GM21526 (cell line): Measurements from ENCODE around the gene TMEM151B.

Experiments
- ATAC-seq: cut with Tn5 transposase; IDR thresholded peaks from one replicate; pipeline ENCODE4 v1.9.1; 2021; ENCODE audit warnings: moderate library complexity; ENCODE audit not compliant: unreplicated experiment, low FRiP score

Gene TMEM151B

GRCh38 chr6:44232676-44233566 lies 37.3 kb upstream of the TMEM151B start:
- ATAC-seq = no peak

- ATAC-seq = no peak
These were observed 36.6 kb upstream of the TMEM151B start for GRCh38 chr6:44233567-44234100.

GRCh38 chr6:44234101-44235025 lies 35.9 kb upstream of the TMEM151B start:
- ATAC-seq = no peak

DNA sequence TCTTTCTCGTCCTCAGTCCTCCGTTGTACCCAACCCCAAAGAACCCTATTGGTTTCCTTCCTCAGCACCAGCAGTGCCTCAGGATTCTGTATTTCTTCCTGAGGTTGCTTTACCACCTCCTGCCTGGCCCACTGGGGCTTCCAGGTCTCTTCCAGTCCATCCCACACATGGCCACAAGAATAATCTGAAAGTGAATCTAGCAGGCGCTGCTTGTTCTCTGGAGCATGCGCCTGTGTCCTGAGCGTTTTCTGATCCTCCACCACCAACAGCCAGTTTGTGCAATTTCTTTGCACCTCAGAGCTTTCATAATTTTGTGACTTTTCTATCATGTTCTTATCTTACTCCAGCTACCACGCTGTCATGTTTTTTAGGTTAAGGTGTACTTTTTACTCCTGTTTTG lies 35.0 kb upstream of the TMEM151B start:
- ATAC-seq = no peak

GRCh38 chr6:44235891-44236516 lies 34.2 kb upstream of the TMEM151B start:
- no peak for ATAC-seq

DNA sequence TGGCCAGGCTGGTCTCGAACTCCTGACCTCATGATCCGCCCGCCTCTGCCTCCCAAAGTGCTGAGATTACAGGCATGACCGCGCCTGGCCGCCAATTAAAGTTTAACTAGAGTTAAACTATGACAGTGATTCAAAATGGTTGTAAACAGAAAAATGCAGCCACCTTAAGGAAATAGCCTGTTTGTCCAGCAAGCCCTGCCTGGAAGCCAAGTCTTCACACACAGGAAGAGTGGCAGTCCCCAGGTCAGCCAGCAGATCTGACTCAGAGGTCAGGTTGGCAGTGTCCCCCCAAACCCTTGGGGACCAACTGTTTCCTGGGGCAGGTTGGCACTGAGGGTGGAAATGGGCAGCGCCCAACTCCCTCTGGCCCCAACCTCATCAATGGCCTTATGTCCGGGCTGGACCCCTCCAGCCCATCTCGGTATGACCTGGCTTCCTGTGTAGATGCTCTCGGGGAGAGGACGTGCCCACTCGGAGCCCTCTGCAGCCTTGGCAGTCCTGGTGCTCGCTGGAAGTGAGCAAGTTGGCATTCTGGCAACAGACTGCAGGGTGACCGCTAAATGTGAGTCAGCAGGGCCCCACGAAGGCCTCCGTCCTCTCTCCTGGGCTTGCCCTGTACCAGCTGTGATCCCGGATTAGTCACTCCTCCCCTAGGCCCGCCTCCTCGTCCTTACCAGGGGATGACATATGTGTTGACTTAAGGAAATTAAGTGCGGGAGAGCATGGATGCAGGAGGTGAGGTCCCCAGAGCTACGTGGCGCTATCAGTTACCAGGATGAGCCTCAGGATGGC lies 33.0 kb upstream of the TMEM151B start:
- peak; percentile 36 for ATAC-seq

GRCh38 chr6:44237813-44238433 lies 32.3 kb upstream of the TMEM151B start:
- peak; percentile 84 for ATAC-seq

GRCh38 chr6:44238687-44239350 lies 31.4 kb upstream of the TMEM151B start:
- no peak for ATAC-seq

GRCh38 chr6:44243345-44243744 lies 26.9 kb upstream of the TMEM151B start:
- ATAC-seq = no peak

DNA sequence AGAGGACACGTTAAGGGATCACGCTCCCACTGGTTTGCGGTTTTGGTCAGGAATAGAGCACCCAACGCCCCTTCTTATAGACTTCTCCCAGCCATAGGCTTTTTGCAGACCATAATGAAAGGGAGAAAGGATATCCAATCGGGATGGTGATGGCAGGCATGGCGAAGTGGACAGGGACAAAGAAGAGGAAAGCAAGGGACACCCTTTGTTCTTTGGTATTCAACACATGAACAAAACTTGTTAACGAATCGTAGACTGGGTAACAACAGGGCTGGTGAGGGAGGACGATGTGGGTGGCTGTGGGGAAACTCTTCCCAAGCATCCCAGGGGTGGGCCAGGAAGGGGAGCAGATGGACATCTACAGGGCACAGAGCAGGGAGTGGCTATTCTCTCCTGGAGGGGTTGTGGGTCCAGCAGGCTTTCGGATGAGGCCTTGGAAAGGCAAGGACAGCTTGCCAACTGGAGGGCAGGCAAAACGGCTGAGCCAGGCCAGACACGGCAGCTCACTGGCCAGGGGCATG lies 24.8 kb upstream of the TMEM151B start:
- no peak for ATAC-seq

DNA sequence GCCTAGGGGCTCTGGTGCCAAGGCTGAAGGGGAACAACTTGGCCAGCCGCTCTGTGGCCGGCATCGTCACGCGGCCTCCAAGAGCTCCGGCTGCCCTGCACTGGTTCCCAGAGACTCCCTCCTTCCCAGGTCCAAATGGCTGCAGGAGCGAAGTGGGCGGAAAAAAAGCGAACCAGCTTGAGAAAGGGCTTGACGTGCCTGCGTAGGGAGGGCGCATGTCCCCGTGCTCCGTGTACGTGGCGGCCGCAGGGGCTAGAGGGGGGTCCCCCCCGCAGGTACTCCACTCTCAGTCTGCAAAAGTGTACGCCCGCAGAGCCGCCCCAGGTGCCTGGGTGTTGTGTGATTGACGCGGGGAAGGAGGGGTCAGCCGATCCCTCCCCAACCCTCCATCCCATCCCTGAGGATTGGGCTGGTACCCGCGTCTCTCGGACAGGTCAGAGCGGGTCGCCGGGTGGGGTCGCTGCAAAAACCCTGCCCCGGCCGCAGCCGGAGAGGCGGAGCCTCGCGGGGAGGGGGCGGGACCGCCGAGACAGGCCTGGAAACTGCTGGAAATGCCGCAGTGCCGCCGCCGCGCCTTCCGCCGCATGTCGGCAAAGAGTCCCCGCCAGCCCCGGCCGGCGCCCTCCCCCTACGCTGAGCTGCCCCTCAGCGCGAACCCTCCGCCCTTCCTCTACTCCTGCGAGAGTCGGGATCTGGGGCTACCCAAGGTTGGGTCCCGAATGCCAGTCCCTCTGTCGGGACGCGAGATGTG lies 24.2 kb upstream of the TMEM151B start:
- peak; percentile 31 for ATAC-seq

- peak; percentile 62 for ATAC-seq
These were observed 23.4 kb upstream of the TMEM151B start, which contains the start of gene HSP90AB1 for GRCh38 chr6:44246663-44247337. Gene HSP90AB1 (plus strand): TSS chr6:44247101. CDS start chr6:44248630, 1,529 bp downstream.

- ATAC-seq = peak; percentile 16
These were observed 22.6 kb upstream of the TMEM151B start for GRCh38 chr6:44247338-44248302.

DNA sequence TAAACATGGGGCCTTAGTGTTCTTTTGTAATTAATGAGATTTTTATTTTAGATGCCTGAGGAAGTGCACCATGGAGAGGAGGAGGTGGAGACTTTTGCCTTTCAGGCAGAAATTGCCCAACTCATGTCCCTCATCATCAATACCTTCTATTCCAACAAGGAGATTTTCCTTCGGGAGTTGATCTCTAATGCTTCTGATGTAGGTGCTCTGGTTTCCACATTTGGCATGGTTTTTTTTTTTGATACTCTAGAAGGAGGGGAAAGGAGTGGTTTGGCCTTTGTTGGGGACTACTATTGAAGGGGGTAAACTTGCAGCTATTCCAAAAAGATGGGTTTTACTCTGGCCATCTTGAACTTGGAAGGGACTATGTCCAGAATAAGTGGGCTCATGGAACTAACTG lies 21.7 kb upstream of the TMEM151B start:
- ATAC-seq = no peak

- no peak for ATAC-seq
These were observed 21.0 kb upstream of the TMEM151B start for GRCh38 chr6:44249082-44249748.
